Left colon (tissue), 2 donors: ENCODE data around the gene CD9. TPM values are rescaled to one million over a fixed set of nuclear protein-coding genes. Genes with fewer than 3 reads are reported as not detected.
A peak's percentile ranks its signal among the peaks of the same experiment; 100 is the strongest.

Experiments
- ATAC-seq: fragments of 200-7000 bp; cut with Tn5 transposase; one replicate; pipeline ENCODE4 v1.9.1; 2020; ENCODE audit warnings: mild to moderate bottlenecking, moderate library complexity
- DNase-seq, 2 donors: peaks; one replicate each; pipeline ENCODE4 v3.0.0-alpha.2; 2020
- intact Hi-C, 2 donors: fragments of 100-400 bp; cut with DNase I in 1 of 2; cut with micrococcal nuclease in 1 of 2; formaldehyde crosslinking; loops; one replicate each; pipeline versions ENCODE4 v1.11.2 to v1.14.0; 2022; cut with DNase I, micrococcal nuclease
- total RNA-seq, 2 donors: library from RNA; stranded (reverse); fragmentation: NEBNext Ultra II Directional; extraction: Animal tissue kit (Norgen Biotek cat#: 25700); gene quantifications; one replicate each; pipeline ENCODE4 v1.2.1, GENCODE V29; 2021
- donor health status: DM: no; HTN: no; CAD: no.
- donor health status: DM: yes; HTN: yes; CAD: no.

CD9 gene
- total RNA-seq, 2 donors from 2014 or later = 574 to 766 TPM

DNA sequence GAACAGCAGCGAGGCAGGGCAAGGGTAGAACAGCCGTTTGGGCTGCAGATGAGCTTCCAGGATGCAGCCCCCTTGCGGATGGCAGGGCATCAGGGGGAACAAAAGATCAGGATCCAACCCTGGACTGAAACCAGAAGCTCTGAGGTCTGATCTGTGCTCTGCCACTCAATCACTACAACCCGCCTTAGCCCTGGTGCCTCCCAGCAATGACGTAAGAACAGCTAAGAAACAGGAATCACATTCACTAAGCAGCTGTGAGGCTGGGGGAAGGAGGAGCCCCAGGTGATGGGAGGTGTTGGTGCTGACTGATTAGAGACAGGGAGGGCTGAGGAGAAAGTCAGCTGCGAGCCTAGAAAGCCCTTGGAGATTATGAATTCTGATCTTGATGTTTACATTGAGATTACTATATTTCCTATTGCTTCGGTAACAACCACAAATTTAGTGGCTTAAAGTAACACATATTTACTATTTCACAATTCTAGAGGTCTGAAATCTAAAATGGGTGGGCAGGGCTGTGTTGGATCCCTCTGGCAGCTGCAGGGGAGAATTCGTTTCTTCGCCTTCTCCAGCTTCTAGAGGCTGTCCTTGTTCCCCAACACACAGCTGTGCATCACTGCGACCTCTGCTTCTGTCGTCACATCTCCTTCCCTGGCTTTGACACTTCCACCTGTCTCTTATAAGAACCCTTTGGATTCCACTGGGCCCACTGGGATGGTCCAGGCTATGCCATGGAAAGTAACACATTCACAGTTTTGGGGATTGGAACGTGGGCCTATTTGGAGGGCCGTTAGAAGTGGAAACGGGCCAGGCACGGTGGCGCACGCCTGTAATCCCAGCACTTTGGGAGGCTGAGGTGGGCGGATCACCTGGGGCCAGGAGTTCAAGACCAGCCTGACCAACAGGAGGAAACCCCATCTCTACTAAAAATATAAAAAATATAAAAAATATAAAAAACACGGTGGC, 6.1 kb upstream of the CD9 start:
- peak; percentile 50 for ATAC-seq
- peak; percentile 41 to 67 for DNase-seq
- intact Hi-C loops = loop anchor here in 1 of 2 donors (10.0 kb wide), 1 partner anchor 71 kb away; no protein-coding TSS in a partner anchor

DNA sequence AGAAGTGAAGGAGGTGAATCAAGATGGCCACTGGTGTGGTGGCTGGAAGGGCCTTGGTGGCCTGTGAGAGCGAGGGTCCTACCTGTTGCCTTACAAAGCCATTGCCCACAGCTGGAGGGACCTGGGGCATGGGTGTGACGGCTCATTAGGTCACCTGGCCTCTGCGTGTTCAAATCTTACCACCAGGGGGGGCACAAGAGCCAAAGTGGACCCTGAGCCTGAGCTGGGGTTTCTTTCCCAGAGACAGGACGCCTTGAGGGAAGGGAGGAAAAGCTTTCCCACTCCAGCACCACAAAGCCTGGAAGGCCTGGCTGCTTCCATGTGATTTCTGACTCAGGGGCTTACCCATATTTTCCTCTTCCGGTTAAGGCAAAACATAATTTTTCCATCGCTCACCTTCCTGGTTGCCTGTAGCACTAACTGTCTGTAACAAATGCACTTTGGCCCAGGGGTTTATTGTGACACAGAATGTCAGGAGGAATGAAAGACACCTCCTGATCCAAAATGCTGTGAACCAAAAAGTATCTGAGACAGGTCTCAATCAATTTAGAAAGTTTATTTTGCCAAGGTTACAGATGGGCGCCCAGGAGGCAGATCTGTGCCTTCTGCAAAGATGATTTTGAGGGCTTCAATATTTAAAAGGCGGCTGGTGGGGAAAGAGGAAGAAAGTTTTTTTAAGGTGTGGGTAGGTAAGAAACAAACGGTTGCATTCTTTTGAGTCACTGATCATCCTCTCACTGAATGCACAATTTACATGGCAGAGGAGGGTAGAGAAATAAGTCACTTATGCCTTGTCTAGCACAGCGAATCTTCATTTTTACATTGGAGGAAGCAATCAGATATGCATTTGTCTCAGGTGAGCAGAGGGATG, 4.3 kb upstream of the CD9 start:
- intact Hi-C loops = loop anchor here (5.0 to 10.0 kb wide), 3 partner anchors 36 to 81 kb away; no protein-coding TSS in a partner anchor
- DNase-seq (peak; percentile 83 to 88), ATAC-seq (peak; percentile 58)

DNA sequence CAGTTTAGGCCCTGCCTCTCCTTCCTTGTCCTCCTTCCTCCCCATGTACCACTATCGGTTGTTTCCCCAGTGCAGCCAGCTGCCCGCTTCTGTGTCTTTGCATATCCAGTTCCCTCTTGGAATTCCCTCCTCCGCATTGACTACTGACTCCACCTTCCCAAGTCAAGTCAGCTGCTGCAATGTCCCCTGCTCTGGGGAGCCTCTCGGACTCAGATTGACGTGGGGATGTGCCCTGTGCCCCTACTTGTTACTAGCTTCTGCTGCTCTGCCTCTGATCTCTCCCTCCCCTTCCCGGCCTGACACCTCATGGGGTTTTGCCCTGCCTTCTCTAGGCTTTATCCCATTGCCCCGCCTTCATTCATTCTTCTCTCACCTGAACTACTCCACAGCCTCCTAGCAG, 2.1 kb upstream of the CD9 start:
- DNase-seq (peak in 1 of 2 donors; percentile 54), ATAC-seq (no peak)
- intact Hi-C loops = loop anchor here (5.0 to 10.0 kb wide), 3 partner anchors 34 to 79 kb away; no protein-coding TSS in a partner anchor

DNA sequence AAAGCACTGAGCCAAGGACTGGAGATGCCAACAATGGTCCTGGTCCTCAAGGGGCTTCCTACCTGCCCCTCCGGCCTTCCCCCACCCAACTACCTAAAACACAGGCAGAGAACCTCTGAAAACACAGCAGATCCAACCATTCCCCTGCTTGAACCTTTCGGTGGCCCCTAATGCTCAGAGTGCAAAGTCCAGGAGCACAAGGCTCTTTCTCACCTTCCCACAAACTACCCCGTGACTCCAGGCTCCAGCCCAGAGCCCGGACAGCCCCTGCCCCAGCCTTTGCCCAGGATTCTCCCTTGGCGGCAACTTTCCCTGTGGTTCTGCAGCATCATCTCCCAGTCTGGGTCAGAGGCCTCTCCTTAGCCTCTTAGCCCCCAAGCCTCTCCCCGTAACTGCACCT, 1.6 kb upstream of the CD9 start:
- DNase-seq = peak in 1 of 2 donors; percentile 26
- no peak for ATAC-seq
- intact Hi-C loops = loop anchor here (5.0 to 10.0 kb wide), 3 partner anchors 34 to 79 kb away; no protein-coding TSS in a partner anchor

DNA sequence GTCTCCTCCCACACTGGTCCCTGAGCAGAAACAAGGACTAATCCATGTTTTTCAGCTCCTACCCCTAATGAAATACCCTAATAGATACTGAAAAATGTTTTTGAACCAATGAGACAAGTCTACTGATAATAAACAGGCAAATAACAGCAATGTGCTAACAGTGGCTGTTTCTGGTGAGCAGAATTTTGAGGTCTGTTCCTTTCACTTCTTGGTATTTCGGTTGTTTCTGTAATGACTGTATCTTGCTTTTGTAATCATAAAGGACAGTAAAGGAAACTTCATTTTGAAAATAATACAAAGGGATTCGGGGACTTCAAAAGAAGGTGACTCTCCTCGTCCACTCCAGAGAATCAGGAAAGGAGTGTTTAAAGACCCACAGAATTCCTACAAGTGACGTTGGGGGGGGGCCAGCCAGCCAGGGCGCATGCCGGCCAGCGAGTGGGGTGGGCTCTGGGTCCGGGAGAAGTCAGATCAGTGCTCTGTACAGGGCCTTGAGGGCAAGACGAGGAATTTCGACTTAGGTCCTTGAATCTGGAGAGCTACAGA, 1.1 kb upstream of the CD9 start:
- ATAC-seq (no peak), DNase-seq (no peak)
- intact Hi-C loops = loop anchor here (5.0 to 10.0 kb wide), 3 partner anchors 33 to 78 kb away; no protein-coding TSS in a partner anchor

DNA sequence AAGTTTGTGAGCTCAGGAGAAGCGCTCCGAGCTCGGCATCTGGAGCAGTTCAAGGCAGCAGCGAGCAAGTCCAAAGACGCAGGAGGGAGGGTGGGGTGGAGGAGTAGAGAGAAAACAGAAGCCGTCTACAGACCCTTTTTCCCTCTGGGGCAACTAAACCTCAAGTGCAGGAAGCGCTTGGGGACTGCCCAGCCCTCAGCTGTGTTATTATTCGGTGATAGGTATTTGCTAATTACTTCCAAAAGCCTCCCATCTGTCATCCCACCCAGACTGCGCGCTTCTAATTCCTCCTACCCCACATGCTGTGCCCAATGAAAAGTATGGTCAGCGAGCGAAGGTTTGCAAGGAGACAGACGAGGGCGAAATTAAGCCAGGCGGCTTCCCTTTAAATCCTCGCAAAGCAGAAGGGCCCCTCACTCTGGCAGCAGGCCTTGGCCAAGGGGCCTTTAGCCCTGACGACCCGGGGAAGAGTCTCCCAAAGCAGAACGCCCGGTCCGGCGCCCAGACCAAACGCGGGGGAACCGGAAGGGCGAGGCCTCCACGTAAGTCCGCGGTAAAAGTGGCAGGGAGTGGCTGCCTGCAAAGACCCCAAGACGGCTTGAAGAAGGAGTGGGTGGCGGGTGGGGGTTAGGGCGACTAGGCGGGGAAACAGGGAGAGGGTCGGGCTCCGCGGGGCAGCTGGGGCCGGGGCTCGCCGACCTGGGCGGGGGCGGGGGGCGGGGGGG, 507 bp upstream of the CD9 start:
- ATAC-seq = peak; percentile 5
- intact Hi-C loops = loop anchor here (5.0 to 10.0 kb wide), 3 partner anchors 33 to 78 kb away; no protein-coding TSS in a partner anchor
- DNase-seq = peak; percentile 73 to 75

DNA sequence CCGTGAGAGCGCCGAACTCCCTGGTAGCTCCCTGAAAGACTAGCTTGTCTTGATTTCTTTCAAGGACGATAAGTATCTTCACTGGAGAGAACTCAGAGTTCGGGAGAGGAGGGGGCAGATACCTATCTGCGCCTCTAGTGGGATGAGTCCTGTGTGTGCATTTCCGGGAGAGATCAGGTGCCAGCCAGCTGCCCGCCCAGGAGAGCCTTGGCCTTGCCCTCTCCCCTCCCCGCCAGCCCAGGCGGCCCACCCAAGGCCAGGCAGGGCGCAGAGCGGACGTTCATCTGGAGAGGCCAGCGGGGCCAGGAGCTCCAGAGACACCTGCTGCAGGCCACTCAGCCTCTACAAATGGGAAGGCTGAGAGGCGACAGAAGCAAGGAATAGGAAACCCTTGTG, 1.0 kb downstream of the CD9 start:
- ATAC-seq (peak; percentile 73), DNase-seq (peak; percentile 79 to 86)
- intact Hi-C loops = no loop called here

DNA sequence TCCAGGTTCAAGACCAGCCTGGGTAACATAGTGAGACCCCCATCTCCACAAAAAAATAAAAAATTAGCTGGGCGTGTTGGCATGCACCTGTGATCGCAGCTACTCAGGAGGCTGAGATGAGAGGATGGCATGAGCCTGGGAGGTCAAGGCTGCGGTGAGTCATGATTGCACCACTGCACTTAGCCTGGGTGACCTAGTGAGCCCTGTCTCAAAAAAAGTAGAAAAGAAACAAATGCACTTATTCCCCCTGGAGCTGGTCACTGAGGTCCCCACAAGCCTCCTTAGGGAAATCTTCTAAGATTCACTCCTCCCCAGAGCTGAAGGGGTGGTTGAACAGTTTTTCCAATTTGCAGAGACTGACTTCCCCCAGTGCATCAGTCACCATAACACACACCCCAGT, 1.6 kb downstream of the CD9 start:
- intact Hi-C loops = no loop called here
- peak; percentile 10 for ATAC-seq
- DNase-seq = no peak

DNA sequence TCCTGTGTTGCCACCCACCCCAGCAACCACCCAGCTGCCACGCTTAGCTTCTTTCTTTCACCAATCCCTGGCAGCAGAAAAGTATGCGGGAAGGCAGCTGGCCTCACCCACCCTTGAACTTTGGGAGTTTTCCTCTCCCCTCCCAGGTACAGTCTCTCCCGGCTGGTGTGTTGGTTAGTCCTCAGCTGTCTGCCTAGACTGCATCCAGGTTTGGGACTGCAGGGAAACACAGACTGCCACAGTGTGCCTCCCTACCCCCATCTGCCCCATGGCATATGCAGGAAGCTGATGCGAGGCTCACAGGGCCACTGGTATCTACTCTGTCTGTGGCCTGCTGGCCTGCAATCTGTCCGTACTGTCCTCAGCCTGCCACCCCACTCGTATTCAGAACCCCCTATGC, 2.1 kb downstream of the CD9 start:
- peak in 1 of 2 donors; percentile 58 for DNase-seq
- peak; percentile 21 for ATAC-seq
- intact Hi-C loops = no loop called here

DNA sequence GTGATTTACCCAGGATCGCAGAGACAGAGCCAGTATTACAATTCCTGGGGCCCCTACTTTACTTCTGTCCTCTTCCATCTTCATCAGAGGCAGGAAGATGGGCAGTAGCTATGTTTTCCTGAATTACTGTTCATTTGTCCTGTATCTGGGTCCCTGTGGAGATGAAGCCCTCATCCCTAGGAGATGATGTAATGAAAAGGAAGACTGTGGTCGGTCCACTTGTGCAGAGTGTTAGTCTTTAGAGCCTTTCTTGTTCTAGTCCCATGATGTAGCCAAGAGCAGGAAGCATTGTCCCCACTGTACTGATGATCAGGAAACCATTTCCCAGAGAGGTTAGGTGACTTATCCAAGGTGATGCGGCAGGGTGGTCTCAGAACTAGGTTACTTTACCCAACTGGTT, 2.6 kb downstream of the CD9 start:
- DNase-seq = no peak
- ATAC-seq = no peak
- intact Hi-C loops = no loop called here

DNA sequence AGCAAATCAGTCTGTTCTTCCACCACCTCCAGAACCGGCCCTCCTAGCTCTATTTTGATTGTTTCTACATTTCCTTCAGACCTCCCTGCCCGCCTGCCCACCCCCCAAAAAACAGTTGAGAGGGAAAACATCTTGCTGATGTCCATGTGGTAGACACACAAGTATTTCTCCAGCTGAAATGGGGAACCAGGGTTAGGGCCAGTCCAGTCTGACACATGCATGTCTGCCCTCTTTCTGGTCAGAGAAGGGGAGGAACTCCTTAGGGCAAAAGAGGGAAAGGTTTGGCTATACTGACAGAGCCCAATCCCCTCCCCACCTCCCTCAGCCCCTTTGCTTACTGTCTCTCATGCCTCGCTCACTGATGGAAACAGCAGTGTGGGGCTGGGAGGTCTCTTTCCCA, 3.4 kb downstream of the CD9 start:
- DNase-seq (no peak), ATAC-seq (no peak)
- intact Hi-C loops = no loop called here

DNA sequence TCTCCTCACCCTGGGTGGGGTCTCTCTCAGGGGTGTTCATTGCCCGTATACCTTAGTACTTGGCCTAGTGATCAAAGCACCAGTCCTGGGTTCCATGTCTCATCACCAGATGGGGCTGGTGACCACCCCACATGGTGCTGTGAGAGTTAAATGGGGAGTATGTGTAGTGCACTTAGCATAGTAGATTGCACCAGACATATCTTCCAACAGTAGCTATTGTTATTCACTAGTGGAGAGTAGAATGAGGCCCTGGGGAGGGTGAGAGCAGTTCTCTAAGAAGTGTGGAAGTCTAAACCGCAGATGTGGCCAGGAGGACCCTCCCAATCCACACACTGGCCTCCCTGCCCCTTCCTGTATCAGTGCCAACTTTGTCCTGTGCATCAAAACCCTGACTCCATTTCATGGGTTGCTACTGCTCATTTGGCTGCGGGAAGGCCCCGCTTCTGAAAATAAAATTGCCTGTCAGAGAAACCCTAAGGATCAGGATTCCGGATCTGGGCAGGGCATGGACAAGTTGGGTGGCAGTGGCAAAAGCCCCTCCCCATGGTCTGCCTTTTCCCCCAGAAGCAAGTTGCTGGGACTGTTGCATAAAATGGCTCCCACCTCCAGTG, 4.4 kb downstream of the CD9 start:
- ATAC-seq (no peak), DNase-seq (no peak)
- intact Hi-C loops = no loop called here

DNA sequence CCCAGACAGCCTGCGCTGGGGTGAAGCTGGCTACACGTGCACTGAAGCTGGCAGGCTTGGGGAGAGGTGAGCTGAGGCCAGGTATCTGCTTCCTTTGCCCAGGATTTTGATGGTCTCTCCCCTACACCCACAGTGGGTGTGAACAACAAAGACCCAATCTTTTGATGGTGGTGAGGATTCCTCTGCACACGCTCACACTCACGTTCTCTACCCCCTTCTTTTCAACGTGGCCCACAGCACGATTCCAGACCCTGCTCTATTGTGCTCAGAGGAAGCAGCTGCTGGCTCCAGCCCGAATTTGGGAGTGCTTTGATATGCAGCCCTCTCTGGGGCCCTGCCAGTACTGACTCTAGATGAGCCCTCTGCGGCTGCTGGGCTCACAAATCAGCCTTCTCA, 4.9 kb downstream of the CD9 start:
- DNase-seq (peak; percentile 56 to 70), ATAC-seq (no peak)
- intact Hi-C loops = no loop called here

DNA sequence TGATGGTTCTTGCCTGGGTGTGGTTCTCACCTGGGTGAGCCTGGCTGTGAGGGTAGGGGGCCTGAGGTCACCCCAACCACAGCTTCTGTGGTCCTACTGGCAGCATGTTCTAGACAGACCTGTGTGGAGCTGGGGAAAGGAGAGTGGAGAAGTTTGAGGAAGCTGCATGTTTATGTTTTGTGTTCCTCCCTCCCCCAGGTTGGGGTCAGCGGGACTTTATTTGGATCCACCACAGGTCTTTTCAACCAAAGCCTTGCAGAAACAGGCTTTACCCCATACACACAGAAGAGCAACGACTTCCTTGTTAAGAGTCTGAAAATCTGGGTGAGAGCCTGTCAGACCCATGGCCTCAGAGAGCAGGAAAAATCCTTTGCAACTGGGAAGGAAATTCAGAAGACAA, 5.6 kb downstream of the CD9 start:
- intact Hi-C loops = no loop called here
- no peak for DNase-seq
- no peak for ATAC-seq

DNA sequence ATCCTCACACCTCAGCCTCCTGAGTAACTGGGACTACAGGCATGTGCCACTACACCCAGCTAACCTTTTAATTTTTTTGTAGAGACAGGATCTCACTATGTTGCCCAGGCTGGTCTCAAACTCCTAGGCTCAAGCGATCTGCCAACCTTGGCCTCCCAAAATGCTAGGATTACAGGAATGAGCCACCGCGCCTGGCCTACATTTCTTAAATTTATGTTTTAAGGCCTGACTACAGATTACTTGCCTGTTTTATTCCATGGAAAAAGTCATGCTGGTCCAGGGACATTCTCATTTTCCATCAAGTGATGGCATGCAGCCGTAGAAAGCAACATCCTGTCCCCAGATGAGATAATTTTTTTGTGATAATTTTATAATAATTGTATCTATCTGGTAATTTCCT, 6.1 kb downstream of the CD9 start:
- DNase-seq (no peak), ATAC-seq (no peak)
- intact Hi-C loops = no loop called here

DNA sequence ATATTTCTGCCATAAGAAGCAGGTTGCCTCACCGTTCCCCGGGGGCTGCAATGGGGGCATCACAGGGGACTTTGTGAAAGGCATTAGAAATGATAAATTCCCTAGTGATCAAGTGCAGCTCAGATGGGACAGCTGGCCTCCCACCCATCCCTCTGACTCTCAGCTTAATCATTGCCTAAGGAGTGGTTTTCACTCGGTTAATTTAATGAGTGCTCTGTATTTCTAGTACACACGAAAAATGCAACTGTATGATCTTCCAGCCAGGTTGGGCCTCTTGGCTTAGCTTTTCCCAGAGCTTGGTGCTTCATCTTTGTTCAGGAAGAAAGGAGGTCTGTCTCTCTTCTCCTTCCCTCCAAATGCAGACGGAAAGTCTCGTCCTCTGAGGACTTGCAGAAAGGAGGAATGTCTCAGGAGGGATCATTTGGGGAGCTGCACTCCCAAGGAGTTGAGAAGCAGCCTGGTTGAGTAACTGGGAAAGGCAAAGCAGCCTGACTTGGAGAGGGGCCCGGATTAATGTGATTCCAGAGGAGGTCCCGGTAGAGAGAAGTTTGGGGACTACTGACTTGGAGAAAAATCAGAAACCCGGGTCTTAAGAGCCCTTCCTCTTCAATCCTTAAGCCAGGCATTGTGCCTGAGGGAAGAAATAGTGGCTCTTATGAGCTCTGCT, 7.2 kb downstream of the CD9 start:
- DNase-seq (no peak), ATAC-seq (peak; percentile 25)
- intact Hi-C loops = no loop called here

DNA sequence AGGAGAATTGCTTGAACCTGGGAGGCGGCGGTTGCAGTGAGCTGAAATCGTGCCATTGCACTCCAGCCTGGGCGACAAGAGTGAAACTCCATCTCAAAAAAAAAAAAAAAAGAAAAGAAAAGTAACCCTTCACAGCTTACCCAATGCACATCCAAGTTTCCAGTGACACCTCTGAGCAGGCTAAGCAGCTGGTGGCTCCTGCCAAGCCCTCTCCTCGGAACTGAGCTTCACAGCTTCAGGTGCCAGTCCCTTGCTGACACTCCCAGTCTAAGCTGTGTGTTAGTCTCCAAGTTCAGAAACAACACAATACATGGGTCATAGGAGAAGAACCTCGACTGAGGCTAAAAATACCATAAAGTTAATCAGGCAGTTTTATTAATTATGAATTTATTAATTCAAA, 7.9 kb downstream of the CD9 start:
- DNase-seq (no peak), ATAC-seq (no peak)
- intact Hi-C loops = no loop called here
